HG03469 (cell line): ENCODE results near the gene KRT2.

Experiments used
- ATAC-seq: cut with Tn5 transposase; IDR thresholded peaks from one replicate; pipeline ENCODE4 v1.9.1; 2021; ENCODE audit warnings: mild to moderate bottlenecking, moderate library complexity, moderate number of reproducible peaks; ENCODE audit not compliant: unreplicated experiment

The KRT2 gene

GRCh38 chr12:52667509-52667908 is 15.5 kb upstream of the KRT2 start:
- ATAC-seq: no peak

- ATAC-seq: no peak
Measured at GRCh38 chr12:52666471-52666870, 14.5 kb upstream of the KRT2 start.

- no peak for ATAC-seq
Measured at GRCh38 chr12:52663420-52663819, 11.4 kb upstream of the KRT2 start.

GRCh38 chr12:52662918-52663229 is 10.9 kb upstream of the KRT2 start:
- no peak for ATAC-seq

GRCh38 chr12:52662093-52662917 is 10.3 kb upstream of the KRT2 start:
- no peak for ATAC-seq

GRCh38 chr12:52661668-52662067 is 9.7 kb upstream of the KRT2 start:
- ATAC-seq: no peak

- no peak for ATAC-seq
Measured at GRCh38 chr12:52660934-52661499, 9.0 kb upstream of the KRT2 start.

GRCh38 chr12:52659951-52660350 is 7.9 kb upstream of the KRT2 start:
- no peak for ATAC-seq

GRCh38 chr12:52659395-52659794 is 7.4 kb upstream of the KRT2 start:
- no peak for ATAC-seq

- no peak for ATAC-seq
Measured at GRCh38 chr12:52658196-52658595, 6.2 kb upstream of the KRT2 start.

- ATAC-seq: no peak
Measured at GRCh38 chr12:52657250-52657902, 5.4 kb upstream of the KRT2 start.

- no peak for ATAC-seq
Measured at GRCh38 chr12:52656616-52657015, 4.6 kb upstream of the KRT2 start.

GRCh38 chr12:52655720-52656124 is 3.7 kb upstream of the KRT2 start:
- no peak for ATAC-seq

GRCh38 chr12:52655251-52655650 is 3.2 kb upstream of the KRT2 start:
- ATAC-seq: no peak

GRCh38 chr12:52650520-52651081 is 1.4 kb downstream of the KRT2 start:
- ATAC-seq: no peak

GRCh38 chr12:52649066-52649465 is 2.9 kb downstream of the KRT2 start:
- ATAC-seq: no peak

- no peak for ATAC-seq
Measured at GRCh38 chr12:52648012-52648550, 3.9 kb downstream of the KRT2 start.

GRCh38 chr12:52647601-52648000 is 4.4 kb downstream of the KRT2 start:
- no peak for ATAC-seq

GRCh38 chr12:52646613-52647012 is 5.4 kb downstream of the KRT2 start:
- ATAC-seq: no peak

GRCh38 chr12:52645982-52646381 is 6.0 kb downstream of the KRT2 start:
- ATAC-seq: no peak

- no peak for ATAC-seq
Measured at GRCh38 chr12:52645120-52645761, 6.8 kb downstream of the KRT2 start.
